K562 (cell line): ENCODE results near the gene KBTBD2.
"Not testable (repeated sequence)": the region's sequence is repeated elsewhere in the genome, so short reads cannot be mapped to it uniquely, and the experiment has no call there.

Source experiments
- ARNT ChIP-seq, 2 experiments: fragments of 450-650 bp; IDR thresholded peaks; 2 replicates each; pipeline ENCODE4 v1.6.1; 2016; ENCODE audit warnings: mild to moderate bottlenecking in 1 of 2
- E2F4 ChIP-seq: sonication (generic); formaldehyde crosslinking; IDR thresholded peaks from 2 replicates; pipeline ENCODE4 v1.8.0; 2022; ENCODE audit warnings: mild to moderate bottlenecking, low read depth, missing genetic modification reagents
- EZH2 ChIP-seq: IDR thresholded peaks from 2 replicates; pipeline ENCODE4 v1.6.1; 2012; ENCODE audit warnings: low read depth, mild to moderate bottlenecking, inconsistent platforms, low read length, borderline replicate concordance
- KAT8 ChIP-seq: fragments of 450-650 bp; IDR thresholded peaks from 2 replicates; pipeline ENCODE4 v1.6.1; 2016; ENCODE audit warnings: low read depth, mild to moderate bottlenecking
- MAZ ChIP-seq, 2 experiments: fragments of 450-650 bp in 1 of 2; sonication (generic) in 1 of 2; formaldehyde crosslinking; IDR thresholded peaks in 1 of 2; conservative IDR thresholded peaks in 1 of 2; 2 replicates each; pipeline versions ENCODE4 v1.4.0 to v1.5.0; 2020; ENCODE audit warnings: mild to moderate bottlenecking in 1 of 2, missing genetic modification reagents in 1 of 2
- MGA ChIP-seq: fragments of 450-650 bp; IDR thresholded peaks from 2 replicates; pipeline ENCODE4 v1.6.1; 2016; ENCODE audit warnings: mild to moderate bottlenecking, moderate library complexity
- MXI1 ChIP-seq: IDR thresholded peaks from 2 replicates; pipeline ENCODE4 v1.6.1; 2011; ENCODE audit warnings: low read depth, mild to moderate bottlenecking, improper control_type of control experiment, low read length
- NR3C1 ChIP-seq: sonication (generic); formaldehyde crosslinking; IDR thresholded peaks from 2 replicates; pipeline ENCODE4 v1.8.1; 2022; ENCODE audit warnings: missing genetic modification reagents
- SIN3A ChIP-seq, 2 experiments: fragments of 150-350 bp in 1 of 2; IDR thresholded peaks; 2 replicates each; pipeline ENCODE4 v1.6.1; 2011 to 2016; ENCODE audit warnings: borderline replicate concordance in 2 of 2, low read depth in 2 of 2, low read length in 2 of 2, mild to moderate bottlenecking in 2 of 2, moderate library complexity in 2 of 2; ENCODE audit not compliant: control insufficient read depth in 1 of 2
- SRF ChIP-seq, 2 experiments: fragments of 250-450, 450-650 bp in 1 of 2; sonication (Bioruptor Pico) in 1 of 2; sonication (generic) in 1 of 2; formaldehyde crosslinking; IDR thresholded peaks; 2 replicates each; pipeline versions ENCODE4 v1.5.0 to v1.5.1; 2020 to 2022; ENCODE audit warnings: mild to moderate bottlenecking in 1 of 2, missing genetic modification reagents in 1 of 2
- ZNF41 ChIP-seq: fragments of 250-450 bp; sonication (Bioruptor Pico); conservative IDR thresholded peaks from 2 replicates; pipeline ENCODE4 v1.4.0; 2020; ENCODE audit warnings: mild to moderate bottlenecking

- TF ChIP-seq MAZ (CRISPR knock-in tag; conservative IDR thresholded peaks at IDR 0.05 in 1 of 2, IDR thresholded peaks at IDR 0.05 in 1 of 2); ARNT (IDR thresholded peaks at IDR 0.05); NR3C1; SRF (CRISPR knock-in tag; IDR thresholded peaks at IDR 0.05); E2F4 (CRISPR knock-in tag); SIN3A (IDR thresholded peaks at IDR 0.05; ENCODE audit: borderline replicate concordance in 2 of 2, control insufficient read depth in 1 of 2, low read depth in 2 of 2, low read length in 2 of 2); ZNF41 (CRISPR knock-in tag); EZH2; KAT8; MGA; MXI1: not testable (repeated sequence)
Measured at GRCh38 chr7:32863872-32864271, 27.7 kb downstream of the KBTBD2 start.
